ENCODE results near the gene PLXNA4. TPM values are rescaled to one million over a fixed set of nuclear protein-coding genes. Genes with fewer than 3 reads are reported as not detected.
"Not testable (repeated sequence)": the region's sequence is repeated elsewhere in the genome, so short reads cannot be mapped to it uniquely, and the experiment has no call there.

PLXNA4 gene
- total RNA-seq, 2 experiments from 2014 or later, result 0.18 to 0.70 TPM

- CTCF ChIA-PET, result no interaction called here
- POLR2A ChIA-PET, result no interaction called here
- H3K9me3 Mint-ChIP-seq, result no peaks in the 10 kb centered on the region
- ATAC-seq, result no peak
- no peak for DNase-seq
- intact Hi-C loops (cut with micrococcal nuclease), result no loop called here
- H3K27me3 Mint-ChIP-seq, result no peaks in the 10 kb centered on the region
- TF ChIP-seq CTCF (IDR thresholded peaks at IDR 0.05), result no peak
- no peak overlapping the region for H3K4me3 Mint-ChIP-seq
- no peak overlapping the region for H3K27ac Mint-ChIP-seq
- H3K36me3 Mint-ChIP-seq (ENCODE audit: low read depth), result no peaks in the 10 kb centered on the region
- no peaks in the 10 kb centered on the region for H3K4me1 Mint-ChIP-seq (ENCODE audit: low read depth)
These were observed 397.2 kb downstream of the PLXNA4 start for GRCh38 chr7:132179080-132179430.

- intact Hi-C loops (cut with micrococcal nuclease); H3K4me3 Mint-ChIP-seq; ATAC-seq; CTCF ChIA-PET; H3K9me3 Mint-ChIP-seq; DNase-seq; H3K27me3 Mint-ChIP-seq; H3K27ac Mint-ChIP-seq; H3K36me3 Mint-ChIP-seq (ENCODE audit: low read depth); H3K4me1 Mint-ChIP-seq (ENCODE audit: low read depth): not testable (repeated sequence)
- POLR2A ChIA-PET, result interaction anchor here (0.6 to 0.7 kb wide), 2 partner anchors 35 to 181 kb away, joined by 3 to 4 read pairs; no protein-coding TSS in a partner anchor
These were observed 397.7 kb downstream of the PLXNA4 start for GRCh38 chr7:132178402-132179079.

- H3K27me3 Mint-ChIP-seq, result no peaks in the 10 kb centered on the region
- DNase-seq, result no peak
- no peak for TF ChIP-seq CTCF (IDR thresholded peaks at IDR 0.05)
- no peak overlapping the region for H3K27ac Mint-ChIP-seq
- no peak overlapping the region for H3K4me3 Mint-ChIP-seq
- H3K4me1 Mint-ChIP-seq (ENCODE audit: low read depth), result no peaks in the 10 kb centered on the region
- H3K36me3 Mint-ChIP-seq (ENCODE audit: low read depth), result no peaks in the 10 kb centered on the region
- no peaks in the 10 kb centered on the region for H3K9me3 Mint-ChIP-seq
- POLR2A ChIA-PET, result interaction anchor here (0.6 to 0.7 kb wide), 2 partner anchors 36 to 181 kb away, joined by 3 to 4 read pairs; no protein-coding TSS in a partner anchor
- ATAC-seq, result no peak
- CTCF ChIA-PET, result no interaction called here
- intact Hi-C loops (cut with micrococcal nuclease), result no loop called here
These were observed 398.4 kb downstream of the PLXNA4 start for GRCh38 chr7:132177708-132178401.

DNA sequence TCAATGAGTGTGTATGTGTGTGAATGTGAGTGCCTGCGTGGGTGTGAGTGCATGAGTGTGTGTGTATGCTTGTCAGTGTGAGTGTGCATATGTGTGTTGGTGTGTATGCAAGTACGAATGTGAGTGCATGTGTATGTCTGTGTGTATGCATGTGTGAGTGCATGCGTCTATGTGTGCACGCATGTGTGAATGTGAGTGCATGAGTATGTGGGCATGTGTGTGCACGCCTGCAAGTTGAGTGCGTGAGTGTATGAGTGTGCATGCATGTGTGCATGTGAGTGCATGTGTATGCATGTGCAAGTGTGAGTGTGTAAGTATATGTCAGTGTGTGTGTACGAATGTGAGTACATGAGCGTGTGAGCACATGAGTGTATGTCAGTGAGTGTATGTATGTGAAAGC lies 399.6 kb downstream of the PLXNA4 start:
- ATAC-seq, result no peak

GRCh38 chr7:132171130-132171576 lies 405.1 kb downstream of the PLXNA4 start:
- H3K27me3 Mint-ChIP-seq, result no peaks in the 10 kb centered on the region

More for the DNA sequence above, 399.6 kb downstream of the PLXNA4 start:
- no peaks in the 10 kb centered on the region for H3K9me3 Mint-ChIP-seq
- no peaks in the 10 kb centered on the region for H3K27me3 Mint-ChIP-seq
- no peak overlapping the region for H3K27ac Mint-ChIP-seq
- no peak overlapping the region for H3K4me3 Mint-ChIP-seq
- ChIA-PET CTCF (no interaction called here), POLR2A (no interaction called here)
- TF ChIP-seq CTCF (IDR thresholded peaks at IDR 0.05), result no peak
- H3K4me1 Mint-ChIP-seq (ENCODE audit: low read depth), result no peaks in the 10 kb centered on the region
- H3K36me3 Mint-ChIP-seq (ENCODE audit: low read depth), result no peaks in the 10 kb centered on the region
- intact Hi-C loops (cut with micrococcal nuclease), result no loop called here
- DNase-seq, result no peak

More at GRCh38 chr7:132171130-132171576, 405.1 kb downstream of the PLXNA4 start:
- intact Hi-C loops (cut with micrococcal nuclease), result no loop called here
- H3K9me3 Mint-ChIP-seq, result no peaks in the 10 kb centered on the region
- no peak for TF ChIP-seq CTCF (IDR thresholded peaks at IDR 0.05)
- no peak for DNase-seq
- no peak overlapping the region for H3K27ac Mint-ChIP-seq
- H3K4me3 Mint-ChIP-seq, result no peak overlapping the region
- no peak for ATAC-seq
- ChIA-PET POLR2A (no interaction called here), CTCF (no interaction called here)
- no peaks in the 10 kb centered on the region for H3K4me1 Mint-ChIP-seq (ENCODE audit: low read depth)
- H3K36me3 Mint-ChIP-seq (ENCODE audit: low read depth), result no peaks in the 10 kb centered on the region

Data from activated CD8-positive, alpha-beta T cell treated with anti-CD3 and anti-CD28 coated beads for 36 hours (primary cell).